K562 (cell line): ENCODE measurements around the gene SLC6A16. TPM values are rescaled to one million over a fixed set of nuclear protein-coding genes. Genes with fewer than 3 reads are reported as not detected.

Experiments
- ARID1B ChIP-seq: fragments of 450-650 bp; IDR thresholded peaks from 2 replicates; pipeline ENCODE4 v1.6.1; 2016; ENCODE audit warnings: antibody characterized with exemption, mild to moderate bottlenecking, inconsistent platforms
- CBFB ChIP-seq: sonication (generic); formaldehyde crosslinking; IDR thresholded peaks from 2 replicates; pipeline ENCODE4 v1.4.0; 2020; ENCODE audit warnings: mild to moderate bottlenecking, missing genetic modification reagents
- CBX2 ChIP-seq: fragments of 200-600 bp; sonication (generic); IDR thresholded peaks from one replicate; pipeline ENCODE4 v1.6.1; 2012; ENCODE audit warnings: mild to moderate bottlenecking, low read length, inconsistent platforms; ENCODE audit not compliant: insufficient read depth, poor library complexity, severe bottlenecking
- CREB1 ChIP-seq, 2 experiments: sonication (generic) in 1 of 2; formaldehyde crosslinking in 1 of 2; IDR thresholded peaks; 2 replicates each; pipeline versions ENCODE4 v1.6.1 to v1.8.0; 2012 to 2022; ENCODE audit warnings: inconsistent platforms in 1 of 2, mild to moderate bottlenecking in 1 of 2, missing genetic modification reagents in 1 of 2, moderate library complexity in 1 of 2
- DDX20 ChIP-seq: fragments of 450-650 bp; IDR thresholded peaks from 2 replicates; pipeline ENCODE4 v1.6.1; 2016; ENCODE audit warnings: missing genetic modification characterization, low read depth, mild to moderate bottlenecking, missing compliant biosample characterization, moderate library complexity
- ETV5 ChIP-seq: sonication (generic); formaldehyde crosslinking; IDR thresholded peaks from 2 replicates; pipeline ENCODE4 v1.4.0; 2020; ENCODE audit warnings: low read depth, mild to moderate bottlenecking, missing genetic modification reagents
- IRF2 ChIP-seq: sonication (generic); formaldehyde crosslinking; IDR thresholded peaks from 2 replicates; pipeline ENCODE4 v1.8.1; 2022; ENCODE audit warnings: mild to moderate bottlenecking, missing genetic modification reagents
- MCM3 ChIP-seq: fragments of 450-650 bp; IDR thresholded peaks from 2 replicates; pipeline ENCODE4 v1.6.1; 2016
- MEF2A ChIP-seq: IDR thresholded peaks from 2 replicates; pipeline ENCODE4 v1.6.1; 2011; ENCODE audit warnings: low read depth, mild to moderate bottlenecking, low read length, moderate library complexity; ENCODE audit not compliant: control insufficient read depth
- NFIC ChIP-seq: fragments of 450-650 bp; IDR thresholded peaks from 2 replicates; pipeline ENCODE4 v1.6.1; 2017; ENCODE audit warnings: mild to moderate bottlenecking, inconsistent platforms
- NFIX ChIP-seq: fragments of 250-450 bp; sonication (Bioruptor Pico); IDR thresholded peaks from 2 replicates; pipeline ENCODE4 v1.4.0; 2020; ENCODE audit warnings: low read depth, mild to moderate bottlenecking, moderate library complexity
- NR2F6 ChIP-seq: fragments of 450-650 bp; formaldehyde crosslinking; IDR thresholded peaks from 2 replicates; pipeline ENCODE4 v1.4.0; 2020; ENCODE audit warnings: mild to moderate bottlenecking
- NUFIP1 ChIP-seq: fragments of 450-650 bp; IDR thresholded peaks from 2 replicates; pipeline ENCODE4 v1.6.1; 2018; ENCODE audit not compliant: partially characterized antibody
- SIN3A ChIP-seq, 2 experiments: fragments of 150-350 bp in 1 of 2; IDR thresholded peaks; 2 replicates each; pipeline ENCODE4 v1.6.1; 2011 to 2016; ENCODE audit warnings: borderline replicate concordance in 2 of 2, low read depth in 2 of 2, low read length in 2 of 2, mild to moderate bottlenecking in 2 of 2, moderate library complexity in 2 of 2; ENCODE audit not compliant: control insufficient read depth in 1 of 2
- SIRT6 ChIP-seq: IDR thresholded peaks from one replicate; pipeline ENCODE4 v1.6.1; 2012; ENCODE audit warnings: low read depth, mild to moderate bottlenecking, control low read depth, inconsistent platforms, low read length, moderate library complexity
- SP1 ChIP-seq: sonication (generic); formaldehyde crosslinking; IDR thresholded peaks from 2 replicates; pipeline ENCODE4 v1.8.1; 2022; ENCODE audit warnings: mild to moderate bottlenecking, missing genetic modification reagents
- SREBF1 ChIP-seq: fragments of 150-350 bp; IDR thresholded peaks from 2 replicates; pipeline ENCODE4 v1.6.1; 2014; ENCODE audit warnings: antibody characterized with exemption, low read depth, low read length, borderline replicate concordance
- ZEB2 ChIP-seq: fragments of 450-650 bp; IDR thresholded peaks from 2 replicates; pipeline ENCODE4 v1.6.1; 2016
- ZNF696 ChIP-seq: fragments of 250-450 bp; sonication (Bioruptor Pico); conservative IDR thresholded peaks from 2 replicates; pipeline ENCODE4 v1.4.0; 2020; ENCODE audit warnings: mild to moderate bottlenecking, moderate library complexity
- ZNF780A ChIP-seq: fragments of 250-450 bp; sonication (Bioruptor Pico); IDR thresholded peaks from 2 replicates; pipeline ENCODE4 v1.5.0; 2021; ENCODE audit warnings: mild to moderate bottlenecking
- polyA plus RNA-seq, 8 experiments: library from polyadenylated mRNA; depleted of rRNA in 4 of 8; stranded (reverse) in 5 of 8; unstranded in 3 of 8; fragments of >200 nt; fragmentation: Nextera tagmentation in 2 of 8; fragmentation: Illumina TruSeq in 1 of 8; extraction: Ambion mirVana in 2 of 8; extraction: Trizol in 1 of 8; gene quantifications; 2 replicates each; pipeline versions ENCODE4 v1.2.1 to v1.2.3, GENCODE V29; 2011 to 2014; ENCODE audit warnings: inconsistent platforms in 1 of 8, missing spikeins in 1 of 8
- total RNA-seq, 7 experiments: library from RNA; depleted of rRNA in 6 of 7; stranded (reverse); fragments of >200 nt in 6 of 7; fragmentation: Illumina TruSeq in 2 of 7; extraction: Trizol in 2 of 7; gene quantifications; 2 replicates each; pipeline versions ENCODE4 v1.2.1 to v1.2.3, GENCODE V29; 2011 to 2021; ENCODE audit warnings: low replicate concordance in 1 of 7
- TF ChIP-seq, protein P1 (sequence below): fragments of 250-450 bp; sonication (Bioruptor Pico); IDR thresholded peaks from 2 replicates; pipeline ENCODE4 v1.4.0; 2020; ENCODE audit warnings: mild to moderate bottlenecking, moderate library complexity, borderline replicate concordance
- TF ChIP-seq, protein P2 (sequence below): IDR thresholded peaks from 2 replicates; pipeline ENCODE4 v1.6.1; 2011; ENCODE audit warnings: borderline replicate concordance, low read depth, mild to moderate bottlenecking, moderate library complexity, low read length; ENCODE audit not compliant: insufficient read depth, poor library complexity, severe bottlenecking
- TF ChIP-seq, protein P3 (sequence below), 2 experiments: fragments of 200-800 bp in 1 of 2; sonication (Bioruptor generic) in 1 of 2; sonication (generic) in 1 of 2; formaldehyde crosslinking in 1 of 2; IDR thresholded peaks in 1 of 2; conservative IDR thresholded peaks in 1 of 2; 2 replicates each; pipeline versions ENCODE4 v1.5.0 to v1.6.1; 2016 to 2020; ENCODE audit warnings: missing compliant biosample characterization in 1 of 2, missing genetic modification characterization in 1 of 2, missing genetic modification reagents in 1 of 2

SLC6A16 gene
- total and polyA plus RNA-seq, 9 of the 15 experiments (the other 6 are each of a cell fraction or from before 2014, with no cell fraction given) = 0.05 to 0.95 (median 0.36) TPM

DNA sequence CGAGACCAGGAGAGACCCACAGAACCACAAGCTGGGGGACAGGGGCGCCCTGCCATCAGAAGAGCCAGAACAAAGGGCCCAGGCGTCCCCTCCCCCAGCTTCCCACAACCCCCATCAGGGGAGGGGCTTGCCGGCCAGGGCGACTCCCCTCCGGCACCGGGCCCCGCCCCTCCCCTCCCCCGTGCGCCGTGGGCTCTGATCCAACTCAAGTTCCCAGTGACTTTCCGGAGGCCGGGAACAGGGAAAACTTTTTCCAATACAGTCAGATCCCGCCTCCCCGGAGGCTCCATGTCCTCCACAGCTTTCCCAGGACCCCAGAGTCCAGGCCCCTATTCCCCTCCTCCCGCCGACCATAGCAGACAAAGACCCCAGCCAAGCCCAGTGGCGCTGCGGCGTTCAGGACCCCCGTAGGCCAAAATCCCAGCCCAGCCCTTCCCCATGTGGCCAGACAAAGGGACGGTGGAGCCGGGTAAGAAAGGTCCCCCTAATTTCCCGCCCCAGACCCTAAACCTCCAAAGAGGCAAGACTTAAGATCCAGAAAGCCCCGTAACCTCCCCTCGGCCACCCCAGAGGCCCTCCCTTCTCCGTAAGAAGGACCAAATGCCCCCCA is 36.6 kb upstream of the SLC6A16 start (continued):
- TF ChIP-seq IRF2 (CRISPR knock-in tag) = no peak
- 0 out of 2 replicates have a peak, but pooled peaks have one; percentile 49 for TF ChIP-seq ETV5
- TF ChIP-seq, protein P1, sequence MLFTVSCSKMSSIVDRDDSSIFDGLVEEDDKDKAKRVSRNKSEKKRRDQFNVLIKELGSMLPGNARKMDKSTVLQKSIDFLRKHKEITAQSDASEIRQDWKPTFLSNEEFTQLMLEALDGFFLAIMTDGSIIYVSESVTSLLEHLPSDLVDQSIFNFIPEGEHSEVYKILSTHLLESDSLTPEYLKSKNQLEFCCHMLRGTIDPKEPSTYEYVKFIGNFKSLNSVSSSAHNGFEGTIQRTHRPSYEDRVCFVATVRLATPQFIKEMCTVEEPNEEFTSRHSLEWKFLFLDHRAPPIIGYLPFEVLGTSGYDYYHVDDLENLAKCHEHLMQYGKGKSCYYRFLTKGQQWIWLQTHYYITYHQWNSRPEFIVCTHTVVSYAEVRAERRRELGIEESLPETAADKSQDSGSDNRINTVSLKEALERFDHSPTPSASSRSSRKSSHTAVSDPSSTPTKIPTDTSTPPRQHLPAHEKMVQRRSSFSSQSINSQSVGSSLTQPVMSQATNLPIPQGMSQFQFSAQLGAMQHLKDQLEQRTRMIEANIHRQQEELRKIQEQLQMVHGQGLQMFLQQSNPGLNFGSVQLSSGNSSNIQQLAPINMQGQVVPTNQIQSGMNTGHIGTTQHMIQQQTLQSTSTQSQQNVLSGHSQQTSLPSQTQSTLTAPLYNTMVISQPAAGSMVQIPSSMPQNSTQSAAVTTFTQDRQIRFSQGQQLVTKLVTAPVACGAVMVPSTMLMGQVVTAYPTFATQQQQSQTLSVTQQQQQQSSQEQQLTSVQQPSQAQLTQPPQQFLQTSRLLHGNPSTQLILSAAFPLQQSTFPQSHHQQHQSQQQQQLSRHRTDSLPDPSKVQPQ = no peak
- no peak for TF ChIP-seq ZNF696
- TF ChIP-seq NFIC = peak; percentile 95
- no peak for TF ChIP-seq CBX2
- TF ChIP-seq, protein P2, sequence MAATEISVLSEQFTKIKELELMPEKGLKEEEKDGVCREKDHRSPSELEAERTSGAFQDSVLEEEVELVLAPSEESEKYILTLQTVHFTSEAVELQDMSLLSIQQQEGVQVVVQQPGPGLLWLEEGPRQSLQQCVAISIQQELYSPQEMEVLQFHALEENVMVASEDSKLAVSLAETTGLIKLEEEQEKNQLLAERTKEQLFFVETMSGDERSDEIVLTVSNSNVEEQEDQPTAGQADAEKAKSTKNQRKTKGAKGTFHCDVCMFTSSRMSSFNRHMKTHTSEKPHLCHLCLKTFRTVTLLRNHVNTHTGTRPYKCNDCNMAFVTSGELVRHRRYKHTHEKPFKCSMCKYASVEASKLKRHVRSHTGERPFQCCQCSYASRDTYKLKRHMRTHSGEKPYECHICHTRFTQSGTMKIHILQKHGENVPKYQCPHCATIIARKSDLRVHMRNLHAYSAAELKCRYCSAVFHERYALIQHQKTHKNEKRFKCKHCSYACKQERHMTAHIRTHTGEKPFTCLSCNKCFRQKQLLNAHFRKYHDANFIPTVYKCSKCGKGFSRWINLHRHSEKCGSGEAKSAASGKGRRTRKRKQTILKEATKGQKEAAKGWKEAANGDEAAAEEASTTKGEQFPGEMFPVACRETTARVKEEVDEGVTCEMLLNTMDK = no peak
- peak; percentile 52; the same call in 1 of the 2 replicates for TF ChIP-seq SP1 (CRISPR knock-in tag)
- no peak for TF ChIP-seq SREBF1
- no peak for TF ChIP-seq ZNF780A
- TF ChIP-seq, protein P3, sequence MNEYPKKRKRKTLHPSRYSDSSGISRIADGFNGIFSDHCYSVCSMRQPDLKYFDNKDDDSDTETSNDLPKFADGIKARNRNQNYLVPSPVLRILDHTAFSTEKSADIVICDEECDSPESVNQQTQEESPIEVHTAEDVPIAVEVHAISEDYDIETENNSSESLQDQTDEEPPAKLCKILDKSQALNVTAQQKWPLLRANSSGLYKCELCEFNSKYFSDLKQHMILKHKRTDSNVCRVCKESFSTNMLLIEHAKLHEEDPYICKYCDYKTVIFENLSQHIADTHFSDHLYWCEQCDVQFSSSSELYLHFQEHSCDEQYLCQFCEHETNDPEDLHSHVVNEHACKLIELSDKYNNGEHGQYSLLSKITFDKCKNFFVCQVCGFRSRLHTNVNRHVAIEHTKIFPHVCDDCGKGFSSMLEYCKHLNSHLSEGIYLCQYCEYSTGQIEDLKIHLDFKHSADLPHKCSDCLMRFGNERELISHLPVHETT (CRISPR knock-in tag; conservative IDR thresholded peaks at IDR 0.05 in 1 of 2, IDR thresholded peaks at IDR 0.05 in 1 of 2) = no peak
- no peak for TF ChIP-seq ARID1B
- TF ChIP-seq NR2F6 = no peak
- TF ChIP-seq SIRT6 = no peak
- TF ChIP-seq SIN3A (IDR thresholded peaks at IDR 0.05; ENCODE audit: borderline replicate concordance in 2 of 2, control insufficient read depth in 1 of 2, low read depth in 2 of 2, low read length in 2 of 2) = no peak; a peak in 1 of 4 replicates
- TF ChIP-seq NUFIP1 = no peak
- no peak for TF ChIP-seq MCM3
- no peak for TF ChIP-seq CREB1 (IDR thresholded peaks at IDR 0.05)
- no peak for TF ChIP-seq CREB1 (CRISPR knock-in tag; IDR thresholded peaks at IDR 0.05)
- TF ChIP-seq MEF2A = no peak
- no peak for TF ChIP-seq NFIX (CRISPR knock-in tag)
- TF ChIP-seq CBFB (CRISPR knock-in tag) = no peak
- no peak for TF ChIP-seq DDX20
- TF ChIP-seq ZEB2 = no peak
